GM12891 (cell line): ENCODE data around the gene LAPTM5.

Experiments
- PAX5 ChIP-seq: IDR thresholded peaks from 2 replicates; pipeline ENCODE4 v1.6.1; 2011; ENCODE audit warnings: low read length, moderate library complexity, mild to moderate bottlenecking; ENCODE audit not compliant: insufficient read depth, severe bottlenecking
- POLR2A ChIP-seq: IDR thresholded peaks from 2 replicates; pipeline ENCODE4 v1.6.1; 2011; ENCODE audit warnings: low read depth, low read length, control low read depth
- POLR2AphosphoS5 ChIP-seq: IDR thresholded peaks from 2 replicates; pipeline ENCODE4 v1.6.1; 2011; ENCODE audit warnings: low read depth, low read length, control low read depth
- POU2F2 ChIP-seq: IDR thresholded peaks from 2 replicates; pipeline ENCODE4 v1.6.1; 2011; ENCODE audit warnings: low read depth, mild to moderate bottlenecking, control low read depth, low read length, moderate library complexity
- SPI1 ChIP-seq: IDR thresholded peaks from 2 replicates; pipeline ENCODE4 v1.6.1; 2011; ENCODE audit warnings: low read depth, low read length, control low read depth
- TAF1 ChIP-seq: IDR thresholded peaks from 2 replicates; pipeline ENCODE4 v1.6.1; 2011; ENCODE audit warnings: low read depth, low read length, control low read depth

DNA sequence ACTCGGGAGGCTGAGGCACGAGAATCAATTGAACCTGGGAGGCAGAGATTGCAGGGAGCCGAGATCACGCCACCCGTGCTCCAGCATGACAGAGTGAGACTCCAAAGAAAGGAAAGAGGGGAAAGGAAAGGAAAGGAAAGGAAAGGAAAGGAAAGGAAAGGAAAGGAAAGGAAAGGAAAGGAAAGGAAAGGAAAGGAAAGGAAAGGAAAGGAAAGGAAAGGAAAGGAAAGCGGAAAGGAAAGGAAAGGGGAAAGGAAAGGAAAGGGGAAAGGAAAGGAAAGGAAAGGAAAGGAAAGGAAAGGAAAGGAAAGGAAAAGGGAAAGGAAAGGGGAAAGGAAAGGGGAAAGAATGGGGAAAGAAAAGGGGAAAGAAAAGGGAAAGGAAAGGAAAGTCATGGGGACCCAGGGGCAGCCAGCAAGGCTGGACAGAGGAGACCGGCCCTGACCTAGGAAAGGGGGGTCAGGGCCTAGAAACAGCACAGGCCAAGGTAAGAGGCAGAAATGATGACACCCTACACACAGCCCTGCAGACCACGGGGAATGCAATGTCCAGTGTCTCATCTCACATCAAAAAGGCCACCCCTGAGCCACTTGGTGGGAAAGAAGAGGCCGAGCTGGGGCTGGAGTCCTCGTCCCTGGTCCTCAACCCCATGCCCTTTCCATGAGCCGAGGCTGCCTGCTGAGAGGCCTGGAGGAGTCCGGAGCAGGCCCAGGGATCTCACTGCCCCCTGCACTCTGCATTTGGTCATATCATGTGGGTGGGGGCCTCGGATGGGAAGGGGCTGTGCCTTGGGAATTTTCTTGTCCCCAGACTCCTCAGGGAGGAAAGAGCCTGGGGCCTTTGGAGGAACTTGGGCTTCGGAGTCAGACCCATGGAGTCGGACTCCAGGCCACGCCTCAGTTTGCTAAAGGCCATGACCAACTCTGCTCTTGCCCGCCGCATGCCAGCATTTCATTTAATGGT is 18.8 kb upstream of the LAPTM5 start:
- TF ChIP-seq POLR2A (no peak), TAF1 (no peak), POLR2AphosphoS5 (no peak), PAX5 (no peak), SPI1 (no peak), POU2F2 (no peak)
